IPS DF 6.9 (cell line): ENCODE data around the gene ABCC4.

Experiments used
- DNase-seq: peaks from one replicate; pipeline ENCODE4 v3.0.0-alpha.2; 2013; ENCODE audit warnings: low read depth, low spot score
- H3K27ac ChIP-seq: one replicate; pipeline ENCODE4 v1.5.1; 2013; ENCODE audit warnings: low read length, control low read depth
- H3K27me3 ChIP-seq: 2 replicates; pipeline ENCODE4 v1.6.1; 2013; ENCODE audit warnings: mild to moderate bottlenecking, low read length; ENCODE audit not compliant: control insufficient read depth, insufficient read depth
- H3K36me3 ChIP-seq: 2 replicates; pipeline ENCODE4 v1.6.1; 2013; ENCODE audit warnings: low read length; ENCODE audit not compliant: control insufficient read depth, insufficient read depth
- H3K4me1 ChIP-seq: 2 replicates; pipeline ENCODE4 v1.6.1; 2013; ENCODE audit warnings: low read length; ENCODE audit not compliant: control insufficient read depth, insufficient read depth
- H3K4me3 ChIP-seq: 2 replicates; pipeline ENCODE4 v1.5.1; 2013; ENCODE audit warnings: mild to moderate bottlenecking, low read length
- H3K9me3 ChIP-seq: 2 replicates; pipeline ENCODE4 v1.6.1; 2013; ENCODE audit warnings: low read length, inconsistent platforms; ENCODE audit not compliant: control insufficient read depth, insufficient read depth
- WGBS: extraction: QIAGEN DNeasy Blood & Tissue Kit; methylation state at CpG from one replicate; pipeline ENCODE4 v1.1.7; 2013; ENCODE audit warnings: mixed read lengths, missing lambda C conversion rate; ENCODE audit not compliant: insufficient read length, insufficient coverage; 5-methylcytosine and 5-hydroxymethylcytosine counted together

Gene ABCC4

DNA sequence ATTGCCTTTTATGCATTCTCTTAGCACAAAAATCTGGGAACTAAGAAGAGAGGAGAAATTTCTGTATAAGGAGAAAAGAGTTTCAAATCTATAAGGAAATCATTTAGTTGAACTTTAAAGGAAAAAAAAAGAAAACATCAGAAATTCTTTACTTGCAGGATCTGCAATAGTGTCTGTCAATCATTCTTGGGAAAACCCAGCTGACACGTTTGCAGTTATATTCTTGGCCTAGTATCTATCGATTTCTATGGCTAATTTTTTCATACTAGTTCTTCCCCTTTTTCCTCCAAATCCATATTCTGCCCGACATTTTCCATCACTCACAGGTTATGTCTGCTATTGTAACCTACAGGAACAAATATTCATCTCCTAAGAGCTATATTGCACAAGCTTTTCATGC, 160.7 kb downstream of the ABCC4 start:
- WGBS: no CpG with 5 or more reads among the region's 3 CpGs
- Histone ChIP-seq H3K36me3 (no peaks in the 10 kb centered on the region), H3K27ac (no peak overlapping the region), H3K27me3 (no peaks in the 10 kb centered on the region), H3K4me3 (no peak overlapping the region), H3K9me3 (no peaks in the 10 kb centered on the region), H3K4me1 (no peaks in the 10 kb centered on the region)
- no peak for DNase-seq

DNA sequence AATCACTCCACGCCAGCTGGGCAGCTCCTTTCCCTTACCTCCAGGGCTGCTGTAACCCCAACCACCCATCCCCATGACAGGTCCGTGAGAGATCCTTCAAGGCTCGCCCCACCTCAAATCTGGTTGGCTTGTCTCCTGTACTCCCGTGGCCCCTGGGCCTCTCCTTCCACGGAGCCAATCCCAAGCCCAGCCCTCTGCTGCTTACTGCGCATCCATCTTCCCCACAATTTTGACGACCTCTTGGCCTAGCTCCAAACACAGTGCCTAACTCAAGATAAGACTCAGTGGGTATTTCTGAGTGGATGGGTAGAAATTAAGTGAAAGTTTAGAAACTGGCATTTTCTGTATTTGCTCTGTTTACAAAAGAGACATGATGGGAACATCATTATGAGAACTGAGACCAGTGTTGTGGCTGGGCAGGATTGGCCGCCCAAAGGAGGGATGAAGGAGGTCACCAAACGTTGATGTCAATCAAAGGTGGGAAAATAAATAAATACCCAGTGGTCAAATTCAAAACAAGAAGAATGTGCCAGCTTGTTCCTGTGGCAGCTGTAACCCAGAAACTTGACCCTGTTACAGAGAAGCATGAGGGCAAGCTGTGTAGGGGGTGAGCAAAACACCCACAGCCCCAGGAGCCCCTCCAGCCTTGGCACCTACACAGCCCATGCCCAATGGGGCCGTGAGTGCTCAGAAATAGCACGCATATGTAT, 162.2 kb downstream of the ABCC4 start:
- no CpG with 5 or more reads among the region's 11 CpGs for WGBS
- Histone ChIP-seq H3K4me1 (no peaks in the 10 kb centered on the region), H3K27me3 (no peaks in the 10 kb centered on the region), H3K36me3 (no peaks in the 10 kb centered on the region), H3K9me3 (no peaks in the 10 kb centered on the region), H3K27ac (no peak overlapping the region), H3K4me3 (no peak overlapping the region)
- no peak for DNase-seq

DNA sequence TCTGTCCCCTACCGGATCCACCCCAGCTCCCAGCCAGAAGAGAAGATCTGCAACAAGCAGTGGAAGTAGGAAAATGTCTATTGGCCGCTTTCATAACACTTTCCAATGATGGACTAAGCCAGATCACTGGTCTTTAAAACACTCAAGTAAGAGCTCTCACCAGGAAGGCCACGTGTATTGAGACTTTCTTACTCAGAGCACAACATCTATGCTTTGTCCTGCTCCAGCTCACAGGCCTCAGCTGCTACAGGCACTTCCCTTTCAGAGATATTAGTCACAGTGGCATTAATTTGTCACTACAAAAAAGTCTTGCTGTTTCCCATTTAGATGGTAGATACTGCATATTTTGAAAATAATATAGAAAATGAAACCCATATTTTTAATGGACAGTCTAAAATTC, 164.2 kb downstream of the ABCC4 start:
- H3K27me3 ChIP-seq: no peaks in the 10 kb centered on the region
- H3K9me3 ChIP-seq: no peaks in the 10 kb centered on the region
- no peaks in the 10 kb centered on the region for H3K4me1 ChIP-seq
- H3K27ac ChIP-seq: no peak overlapping the region
- WGBS: no CpG with 5 or more reads among the region's 3 CpGs
- no peaks in the 10 kb centered on the region for H3K36me3 ChIP-seq
- H3K4me3 ChIP-seq: no peak overlapping the region
- DNase-seq: no peak

DNA sequence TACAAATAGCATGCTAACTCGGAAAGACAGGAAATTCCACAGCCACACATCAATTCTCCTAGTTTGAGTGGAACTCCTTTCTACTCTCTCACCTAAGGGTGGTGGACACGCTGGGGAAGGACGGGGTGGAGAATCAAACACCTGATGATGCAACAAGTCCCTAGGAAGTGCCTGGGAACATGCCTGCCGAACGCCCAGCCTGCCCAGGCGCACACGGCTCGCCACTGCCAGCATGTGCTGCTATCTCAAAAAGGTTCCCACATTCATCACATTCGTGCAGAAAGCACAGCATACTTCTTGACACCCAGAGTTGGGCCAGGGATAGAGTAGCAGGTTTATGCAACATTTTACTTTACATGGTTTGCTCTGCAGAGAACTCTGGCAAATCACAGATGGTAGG, 164.6 kb downstream of the ABCC4 start:
- H3K27ac ChIP-seq: no peak overlapping the region
- WGBS: no CpG with 5 or more reads among the region's 9 CpGs
- no peak for DNase-seq

DNA sequence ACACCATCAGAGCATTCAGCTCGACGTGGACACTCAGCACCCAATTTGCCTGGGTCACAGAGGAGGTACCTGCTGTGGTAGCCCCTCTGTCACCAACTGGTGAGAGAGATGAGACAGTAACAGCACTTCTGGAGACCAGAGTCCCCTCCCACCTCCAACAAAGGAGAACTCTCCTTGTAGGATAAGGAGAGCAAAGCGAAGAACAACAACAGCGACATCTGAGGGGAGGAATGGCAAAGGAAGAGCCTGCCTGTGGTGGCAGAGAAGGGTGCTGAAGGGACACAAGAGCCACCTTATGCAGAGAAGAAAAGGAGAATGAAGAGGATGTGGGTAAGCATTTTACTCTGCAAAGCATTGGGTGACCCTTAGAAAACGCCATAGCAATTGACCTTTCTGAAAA, 167.8 kb downstream of the ABCC4 start:
- Histone ChIP-seq H3K36me3 (no peaks in the 10 kb centered on the region), H3K4me3 (no peak overlapping the region), H3K4me1 (no peaks in the 10 kb centered on the region), H3K9me3 (no peaks in the 10 kb centered on the region), H3K27me3 (no peaks in the 10 kb centered on the region), H3K27ac (no peak overlapping the region)
- no CpG with 5 or more reads among the region's 5 CpGs for WGBS
- no peak for DNase-seq

More for the DNA sequence above, 164.6 kb downstream of the ABCC4 start:
- Histone ChIP-seq H3K27me3 (no peaks in the 10 kb centered on the region), H3K36me3 (no peaks in the 10 kb centered on the region), H3K4me1 (no peaks in the 10 kb centered on the region), H3K9me3 (no peaks in the 10 kb centered on the region), H3K4me3 (no peak overlapping the region)

DNA sequence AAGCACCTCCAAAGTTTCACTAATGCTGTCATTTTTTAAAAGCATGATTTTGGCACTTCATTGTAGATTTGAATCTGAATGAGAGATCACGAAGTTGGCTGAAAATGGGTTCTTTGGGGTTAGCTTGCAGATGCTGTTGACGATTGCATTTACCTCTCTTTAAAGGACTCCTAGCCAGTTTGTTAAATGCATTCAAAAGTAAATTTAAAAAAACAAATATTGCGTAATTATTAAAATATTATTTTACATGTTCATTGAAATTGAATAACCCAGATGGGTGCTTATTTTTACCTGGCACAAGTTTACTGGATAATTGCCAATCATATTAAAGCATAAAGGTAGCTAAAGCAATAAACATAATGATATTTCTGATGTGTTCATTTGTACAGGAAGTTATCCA, 172.2 kb downstream of the ABCC4 start:
- DNase-seq: no peak
- Histone ChIP-seq H3K4me1 (no peaks in the 10 kb centered on the region), H3K36me3 (no peaks in the 10 kb centered on the region), H3K27me3 (no peaks in the 10 kb centered on the region), H3K9me3 (no peaks in the 10 kb centered on the region), H3K27ac (no peak overlapping the region), H3K4me3 (no peak overlapping the region)
- no CpG with 5 or more reads among the region's 3 CpGs for WGBS

DNA sequence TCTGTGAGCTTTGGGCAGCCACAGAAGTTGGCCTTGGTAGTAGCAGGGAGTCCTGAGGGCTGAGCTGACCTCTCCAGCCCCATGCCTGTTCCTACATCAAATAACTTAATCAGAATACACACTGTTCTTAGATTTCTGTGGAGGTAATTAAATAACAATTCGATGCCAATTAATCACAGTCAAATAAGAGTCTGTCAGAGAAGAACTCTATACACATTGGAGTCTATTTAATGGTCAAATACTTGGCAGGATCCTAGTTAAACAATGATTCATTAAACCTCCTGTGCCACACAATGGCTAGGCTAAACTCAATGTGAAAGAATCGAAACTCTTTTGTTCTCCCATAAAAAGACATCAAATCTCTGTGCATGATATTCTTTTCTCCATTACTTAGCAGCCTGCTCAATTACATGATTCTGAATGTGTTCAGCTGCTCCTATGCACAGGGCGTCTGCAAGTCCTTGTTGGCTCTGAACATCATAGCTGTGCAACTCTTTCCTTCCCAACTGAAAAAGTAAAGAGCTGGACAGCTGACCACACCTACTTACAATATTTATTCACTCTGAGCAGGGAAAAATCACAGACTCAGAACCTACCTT, 173.1 kb downstream of the ABCC4 start:
- Histone ChIP-seq H3K9me3 (no peaks in the 10 kb centered on the region), H3K4me3 (no peak overlapping the region), H3K36me3 (no peaks in the 10 kb centered on the region), H3K27ac (no peak overlapping the region), H3K27me3 (no peaks in the 10 kb centered on the region), H3K4me1 (no peaks in the 10 kb centered on the region)
- no peak for DNase-seq
- no CpG with 5 or more reads among the region's 3 CpGs for whole genome bisulfite sequencing

DNA sequence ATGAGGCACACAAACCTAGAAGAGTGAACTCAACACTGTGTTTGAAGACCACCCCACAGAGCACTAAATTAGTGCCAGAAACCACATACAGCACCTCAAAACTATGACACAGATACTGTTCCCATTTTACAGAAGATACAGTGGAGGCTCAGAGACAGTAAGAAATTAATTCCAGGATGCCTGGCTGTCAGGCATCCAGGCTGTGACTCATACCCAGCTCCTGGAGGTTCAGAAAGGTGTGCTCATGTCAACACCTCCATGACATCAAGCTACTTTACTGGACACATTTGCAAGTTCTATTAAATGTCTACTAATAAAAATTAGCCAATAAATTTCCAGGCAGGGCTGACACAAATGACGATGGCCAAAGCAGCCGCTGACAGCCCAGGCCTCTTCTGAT, 176.3 kb downstream of the ABCC4 start:
- Histone ChIP-seq H3K9me3 (no peaks in the 10 kb centered on the region), H3K27me3 (no peaks in the 10 kb centered on the region), H3K36me3 (no peaks in the 10 kb centered on the region), H3K4me3 (no peak overlapping the region), H3K4me1 (no peaks in the 10 kb centered on the region), H3K27ac (no peak overlapping the region)
- no CpG with 5 or more reads among the region's 2 CpGs for WGBS
- DNase-seq: no peak

DNA sequence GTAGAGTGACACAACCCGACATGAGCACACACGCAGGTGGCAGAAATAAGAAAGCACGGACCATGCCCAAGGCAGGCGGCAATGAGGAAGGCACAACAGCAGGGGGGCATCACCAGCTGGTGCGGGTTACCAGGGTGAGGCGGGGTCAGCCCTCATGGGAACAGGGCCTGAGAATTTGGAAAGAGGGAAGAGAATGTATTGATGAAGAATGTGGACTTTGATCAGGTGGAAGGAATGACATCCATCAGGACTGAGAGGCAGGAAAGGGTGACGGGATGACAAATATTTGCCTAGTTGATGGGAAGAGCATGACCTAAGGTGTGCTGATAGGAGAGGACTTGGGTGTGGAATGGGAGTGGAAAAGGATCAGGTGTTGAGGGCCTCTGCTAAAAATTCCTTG, 177.5 kb downstream of the ABCC4 start:
- Histone ChIP-seq H3K9me3 (no peaks in the 10 kb centered on the region), H3K36me3 (no peaks in the 10 kb centered on the region), H3K4me3 (no peak overlapping the region), H3K4me1 (no peaks in the 10 kb centered on the region), H3K27me3 (no peaks in the 10 kb centered on the region), H3K27ac (no peak overlapping the region)
- no CpG with 5 or more reads among the region's 7 CpGs for WGBS
- DNase-seq: no peak

DNA sequence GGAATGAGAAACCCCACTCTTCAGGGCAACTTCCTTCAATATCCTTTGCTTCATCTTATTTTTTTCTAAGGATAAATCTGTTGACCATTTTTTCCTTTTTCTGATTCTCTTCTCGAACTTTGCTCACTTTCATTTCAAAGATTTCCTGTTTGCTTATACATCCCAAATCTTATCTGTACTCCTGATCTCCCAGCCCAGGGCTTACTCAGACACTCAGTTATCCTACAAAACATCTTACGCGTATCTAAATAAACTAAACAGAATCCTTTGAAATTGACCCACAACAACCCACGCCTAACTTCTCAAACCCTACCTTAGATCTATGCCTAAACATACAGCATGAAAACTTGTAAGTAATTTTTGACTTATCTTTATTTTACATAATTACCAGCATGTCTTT, 179.2 kb downstream of the ABCC4 start:
- 98% methylated on average over 3 of the region's 4 CpGs for WGBS
- H3K27me3 ChIP-seq: no peaks in the 10 kb centered on the region
- no peak overlapping the region for H3K27ac ChIP-seq
- DNase-seq: no peak
- H3K4me1 ChIP-seq: no peaks in the 10 kb centered on the region
- H3K9me3 ChIP-seq: no peaks in the 10 kb centered on the region
- no peaks in the 10 kb centered on the region for H3K36me3 ChIP-seq
- H3K4me3 ChIP-seq: no peak overlapping the region

DNA sequence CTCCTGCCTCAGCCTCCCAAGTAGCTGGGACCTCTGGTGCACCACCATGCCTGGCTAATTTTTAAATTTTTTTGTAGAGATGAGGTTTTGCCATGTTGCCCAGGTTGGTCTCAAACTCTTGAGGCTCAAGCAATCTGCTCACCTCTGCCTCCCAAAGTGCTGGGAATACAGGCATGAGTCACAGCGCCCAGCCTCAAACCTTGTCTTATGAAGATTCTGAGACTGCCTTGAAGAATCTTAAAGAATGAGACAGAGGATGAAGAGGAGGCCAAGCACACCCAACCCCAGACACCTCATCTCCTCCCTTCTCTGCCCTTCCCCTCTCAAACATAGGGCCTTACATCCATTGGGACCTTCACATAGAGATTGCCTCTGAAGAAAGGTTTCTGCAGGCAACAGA, 179.7 kb downstream of the ABCC4 start:
- DNase-seq: no peak
- H3K27ac ChIP-seq: no peak overlapping the region
- no CpG with 5 or more reads among the region's 1 CpG for WGBS
- H3K36me3 ChIP-seq: no peaks in the 10 kb centered on the region
- H3K4me3 ChIP-seq: no peak overlapping the region
- no peaks in the 10 kb centered on the region for H3K27me3 ChIP-seq
- H3K4me1 ChIP-seq: 0 out of 2 replicates have a peak, but pooled peaks cover 1% of the 10 kb centered on the region
- no peaks in the 10 kb centered on the region for H3K9me3 ChIP-seq
